Heart right ventricle (tissue), 16 donors: ENCODE measurements around the gene JAGN1. TPM values are rescaled to one million over a fixed set of nuclear protein-coding genes. Genes with fewer than 3 reads are reported as not detected.

Experiments
- ATAC-seq, 8 donors: fragments of 200-7000 bp; cut with Tn5 transposase; one replicate each; pipeline ENCODE4 v1.9.1; 2020; ENCODE audit warnings: mild to moderate bottlenecking in 8 of 8, moderate library complexity in 8 of 8, moderate number of reproducible peaks in 1 of 8
- DNase-seq, 2 donors: peaks; one replicate each; pipeline ENCODE4 v3.0.0-alpha.2; 2020
- H3K27ac ChIP-seq, 10 donors: fragments of 200-600 bp; sonication (generic) in 2 of 10; one replicate each; pipeline versions ENCODE4 v1.5.0 to v1.8.0; 2020 to 2022; ENCODE audit warnings: mild to moderate bottlenecking in 3 of 10
- H3K27me3 ChIP-seq, 7 donors: fragments of 200-600 bp; one replicate each; pipeline ENCODE4 v1.8.0; 2021 to 2022; ENCODE audit warnings: mild to moderate bottlenecking in 2 of 7
- H3K36me3 ChIP-seq, 9 donors: fragments of 200-600 bp; sonication (generic) in 1 of 9; one replicate each; pipeline versions ENCODE4 v1.5.0 to v1.8.0; 2020 to 2022; ENCODE audit warnings: mild to moderate bottlenecking in 2 of 9
- H3K4me1 ChIP-seq, 9 donors: fragments of 200-600 bp; sonication (generic) in 1 of 9; one replicate each; pipeline versions ENCODE4 v1.5.0 to v1.8.0; 2020 to 2022; ENCODE audit warnings: mild to moderate bottlenecking in 4 of 9
- H3K4me3 ChIP-seq, 10 donors: fragments of 200-600 bp; sonication (generic) in 2 of 10; one replicate each; pipeline versions ENCODE4 v1.5.0 to v1.8.0; 2020 to 2022; ENCODE audit warnings: mild to moderate bottlenecking in 7 of 10, moderate library complexity in 2 of 10
- H3K9me3 ChIP-seq, 11 donors: fragments of 200-600 bp in 10 of 11; sonication (generic) in 2 of 11; one replicate each; pipeline versions ENCODE4 v1.5.0 to v1.8.0; 2013 to 2022; ENCODE audit warnings: mild to moderate bottlenecking in 2 of 11, control low read depth in 1 of 11, moderate library complexity in 1 of 11
- CTCF ChIP-seq, 9 donors: fragments of 200-600 bp; sonication (generic) in 2 of 9; IDR thresholded peaks; one replicate each; pipeline versions ENCODE4 v1.5.0 to v1.8.0; 2021 to 2022; ENCODE audit warnings: antibody characterized with exemption in 9 of 9, mild to moderate bottlenecking in 5 of 9, moderate library complexity in 1 of 9
- WGBS, 2 donors: extraction: QIAGEN DNeasy Blood & Tissue Kit; methylation state at CpG; one replicate each; pipeline ENCODE4 v1.1.7; 2013; ENCODE audit warnings: inconsistent platforms in 1 of 2; 5-methylcytosine and 5-hydroxymethylcytosine counted together
- intact Hi-C, 10 donors: fragments of 100-400 bp; cut with DNase I; formaldehyde crosslinking; loops; one replicate each; pipeline versions ENCODE4 v1.11.1 to v1.14.2; 2022
- polyA plus RNA-seq, 2 donors: library from polyadenylated mRNA; stranded (reverse); fragments of 200-250 nt; gene quantifications; one replicate each; pipeline ENCODE4 v1.2.3, GENCODE V29; 2013
- total RNA-seq, 10 donors: library from RNA; stranded (reverse); fragmentation: NEBNext Ultra II Directional in 3 of 10; extraction: Animal tissue kit (Norgen Biotek cat#: 25700) in 3 of 10; gene quantifications; one replicate each; pipeline versions ENCODE4 v1.2.1 to v1.2.4, GENCODE V29; 2021 to 2023
- donor health status: Arrhythmogenic right ventricular cardiomyopathy.
- donor health status: ischemic (EF 13 %, LVEDD 7.1; RV severe dilation, severe dysfunction).
- donor health status: healthy with polysubstance abuse.
- donor health status: DM: no; HTN: yes; CAD: no.
- donor health status: DM: no; HTN: no; CAD: no.
- donor health status: ischemic (EF 25% LVEDD 6.9; RV normal size, moderate dysfunction).
- donor health status: ischemic (EF 25% LVEDD 5.7; RV mildly dilated, moderate dysfunction).
- donor health status: healthy.
- donor health status: DM: yes; HTN: yes; CAD: no.
- donor health status: Ischemic cardiomyopathy.
- donor health status: ischemic (EF 35%, LVEDD 5.7; RV mildly dilated, moderate dysfunction).
- donor health status: nonischemic (EF 11% LVEDD 7.7; RV severe dilation, severe dysfunction).
- donor health status: DM: yes; HTN: yes; CAD: no.
- donor health status: PGD.
- donor health status: ischemic (EF 29% LVEDD 5.4; RV normal size, mild dysfunction).
- donor health status: nonischemic (EF 23%, LVEDD 6.1; RV moderate dilation, normal function).

JAGN1 gene
- total and polyA plus RNA-seq, 12 donors = 13.8 to 69.3 (median 18.8) TPM

DNA sequence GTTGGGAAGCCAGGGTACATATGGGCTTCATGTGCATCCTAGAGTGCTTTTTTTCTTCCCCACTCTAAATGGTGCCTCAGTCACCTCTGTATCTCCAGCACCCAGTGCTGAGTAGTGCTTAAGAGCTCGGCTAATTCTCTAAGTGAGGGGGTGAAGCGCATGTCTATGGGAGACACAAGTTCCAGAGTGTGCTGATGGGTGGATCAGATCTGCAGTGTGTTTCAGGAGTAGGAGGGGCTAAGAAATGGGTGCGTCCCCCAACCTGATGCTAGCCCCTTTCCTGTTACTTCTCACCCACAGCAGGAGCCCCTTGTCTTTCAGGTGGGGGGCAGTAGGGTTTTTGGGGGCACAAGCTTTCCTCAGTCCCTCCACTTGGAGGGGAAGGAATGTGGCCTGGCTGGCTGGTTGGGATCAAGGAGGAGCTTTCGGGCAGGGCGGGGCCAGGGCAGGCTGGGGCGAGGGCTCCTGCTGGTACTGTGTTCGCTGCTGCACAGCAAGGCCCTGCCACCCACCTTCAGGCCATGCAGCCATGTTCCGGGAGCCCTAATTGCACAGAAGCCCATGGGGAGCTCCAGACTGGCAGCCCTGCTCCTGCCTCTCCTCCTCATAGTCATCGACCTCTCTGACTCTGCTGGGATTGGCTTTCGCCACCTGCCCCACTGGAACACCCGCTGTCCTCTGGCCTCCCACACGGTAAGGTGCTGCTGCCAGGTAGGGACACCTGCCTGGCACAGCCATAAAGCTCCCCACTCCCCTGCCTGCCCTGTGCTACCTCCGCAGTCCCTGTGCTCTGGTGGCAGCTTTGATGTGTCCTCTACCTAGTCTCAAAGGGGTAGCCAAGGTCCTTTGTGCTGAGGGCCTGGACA lies 12.2 kb downstream of the JAGN1 start, which contains the start of gene IL17RE:
Gene IL17RE (plus strand): TSS at position 477 of the 866 bp plus-strand sequence. CDS start 85 bp downstream, at position 562.
- Histone ChIP-seq H3K36me3 (no peaks in the 10 kb centered on the region), H3K9me3 (no peaks in the 10 kb centered on the region), H3K4me3 (peak within 1 kb of the TSS in 8 of 10 donors; percentile 8 to 35 (median 24)), H3K27ac (peak within 1 kb of the TSS in 8 of 10 donors; percentile 25 to 77 (median 62)), H3K4me1 (peaks cover 0 to 28% (median 10%) of the 10 kb centered on the region in 9 donors), H3K27me3 (no peaks in the 10 kb centered on the region)
- peak in 5 of 8 donors; percentile 32 to 45 (median 42) for ATAC-seq
- WGBS, 2 donors = 59% methylated on average over 13 of the region's 13 CpGs
- intact Hi-C loops = no loop called here
- no peak for TF ChIP-seq CTCF (IDR thresholded peaks at IDR 0.05)
- DNase-seq = no peak

DNA sequence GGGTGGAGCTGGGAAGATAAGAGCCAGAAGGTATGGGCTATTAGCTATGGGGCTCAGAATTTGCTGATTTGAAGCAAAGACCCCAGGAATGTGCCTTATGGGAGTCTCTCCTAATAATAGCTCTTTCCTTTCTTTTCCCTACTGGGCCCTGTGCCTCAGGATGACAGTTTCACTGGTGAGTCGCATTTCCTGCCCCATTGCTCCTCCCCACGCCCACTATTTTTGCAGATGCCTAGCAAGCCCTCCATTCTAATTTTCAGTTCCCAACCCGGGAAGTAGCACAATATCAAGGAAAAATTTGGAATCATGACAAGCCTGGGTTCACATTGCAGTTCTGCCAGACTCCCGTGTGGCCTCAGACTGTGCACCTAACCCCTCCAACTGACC lies 12.8 kb downstream of the JAGN1 start:
- intact Hi-C loops = no loop called here
- Histone ChIP-seq H3K36me3 (no peaks in the 10 kb centered on the region), H3K27ac (peak overlapping the region in 8 of 10 donors; percentile 25 to 77 (median 62)), H3K9me3 (no peaks in the 10 kb centered on the region), H3K27me3 (no peaks in the 10 kb centered on the region), H3K4me3 (peak overlapping the region in 7 of 10 donors; percentile 8 to 35 (median 27)), H3K4me1 (peaks cover 0 to 24% (median 10%) of the 10 kb centered on the region in 9 donors)
- 38 to 51% methylated on average over 4 of the region's 4 CpGs for WGBS, 2 donors
- ATAC-seq (peak in 7 of 8 donors; percentile 31 to 85 (median 60)), DNase-seq (peak in 1 of 2 donors; percentile 45)
- TF ChIP-seq CTCF (IDR thresholded peaks at IDR 0.05) = no peak

- no peak for ATAC-seq
- peak overlapping the region in 4 of 10 donors; percentile 60 to 77 (median 68) for H3K27ac ChIP-seq
- intact Hi-C loops = no loop called here
- 95 to 96% methylated on average over 4 of the region's 4 CpGs for WGBS, 2 donors
- no peaks in the 10 kb centered on the region for H3K9me3 ChIP-seq
- no peaks in the 10 kb centered on the region for H3K36me3 ChIP-seq
- peaks cover 0 to 22% (median 10%) of the 10 kb centered on the region in 9 donors for H3K4me1 ChIP-seq
- no peaks in the 10 kb centered on the region for H3K27me3 ChIP-seq
- TF ChIP-seq CTCF (IDR thresholded peaks at IDR 0.05) = no peak
- no peak for DNase-seq
- no peak overlapping the region for H3K4me3 ChIP-seq
Measured at GRCh38 chr3:9903904-9904303, 13.5 kb downstream of the JAGN1 start.

DNA sequence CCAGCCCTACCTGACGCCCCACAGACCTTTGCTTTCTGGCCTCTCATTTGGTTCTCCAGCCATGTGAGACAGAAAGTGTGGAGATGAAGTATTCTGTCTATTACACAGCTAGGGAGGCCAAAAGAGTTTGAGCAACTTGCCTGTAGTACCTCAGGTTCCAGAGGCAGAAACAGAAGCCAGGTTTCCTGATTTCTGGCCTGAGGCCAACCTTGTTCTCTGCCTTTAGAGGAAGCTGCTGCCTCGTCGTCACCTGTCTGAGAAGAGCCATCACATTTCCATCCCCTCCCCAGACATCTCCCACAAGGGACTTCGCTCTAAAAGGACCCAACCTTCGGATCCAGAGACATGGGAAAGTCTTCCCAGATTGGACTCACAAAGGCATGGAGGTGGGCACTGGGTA lies 16.1 kb downstream of the JAGN1 start:
- no peak overlapping the region for H3K27ac ChIP-seq
- H3K36me3 ChIP-seq = no peaks in the 10 kb centered on the region
- no peaks in the 10 kb centered on the region for H3K9me3 ChIP-seq
- intact Hi-C loops = no loop called here
- peaks cover 0 to 22% (median 10%) of the 10 kb centered on the region in 9 donors for H3K4me1 ChIP-seq
- 94 to 96% methylated on average over 5 of the region's 5 CpGs for WGBS, 2 donors
- DNase-seq (no peak), ATAC-seq (no peak)
- H3K4me3 ChIP-seq = no peak overlapping the region
- TF ChIP-seq CTCF (IDR thresholded peaks at IDR 0.05) = no peak
- H3K27me3 ChIP-seq = no peaks in the 10 kb centered on the region
